D341Med (cell line): ENCODE measurements around the gene SYNPO2.

ENCODE experiments used
- DNase-seq: peaks from one replicate; pipeline ENCODE4 v3.0.0; 2012; ENCODE audit warnings: low spot score

Gene SYNPO2

DNA sequence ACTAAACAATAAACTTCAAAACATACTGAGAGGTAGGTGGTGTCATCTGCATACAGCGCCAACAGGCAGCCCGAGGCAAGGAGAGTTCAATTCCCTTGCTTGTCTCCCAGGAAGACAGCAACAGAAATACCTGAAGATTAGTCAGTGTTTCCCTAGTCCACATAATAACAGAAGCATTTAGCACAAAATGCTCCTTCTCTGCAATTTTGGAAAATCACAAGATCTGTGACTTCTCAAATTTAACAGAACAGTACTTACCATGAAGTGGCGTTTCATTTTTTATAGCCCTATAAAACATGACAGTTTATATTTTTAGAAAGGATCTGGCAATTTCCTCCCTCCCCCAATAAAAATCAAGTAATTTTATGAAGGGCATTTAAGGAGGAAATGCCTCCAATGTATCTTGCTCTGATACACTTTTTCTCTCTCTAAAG lies 179.9 kb downstream of the SYNPO2 start:
- no peak for DNase-seq

DNA sequence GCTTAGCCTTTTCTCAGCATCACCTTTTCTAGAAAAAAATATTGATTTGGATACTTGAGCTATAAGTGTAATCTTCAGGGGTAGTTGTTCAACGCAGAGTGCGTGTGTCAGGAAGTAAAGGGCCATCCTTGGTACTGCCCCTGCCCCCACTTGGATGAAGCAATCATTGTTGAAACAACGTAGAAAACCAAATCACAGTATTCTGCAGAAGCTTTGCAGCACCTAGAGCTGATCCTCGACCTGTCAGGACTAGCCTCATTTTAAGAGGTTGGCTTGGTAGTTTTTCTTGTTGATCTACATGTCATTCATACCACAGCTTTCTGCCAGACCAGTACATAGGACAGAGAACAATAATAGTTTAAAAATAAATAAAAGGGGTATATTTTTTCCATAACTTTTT lies 181.6 kb downstream of the SYNPO2 start:
- no peak for DNase-seq

DNA sequence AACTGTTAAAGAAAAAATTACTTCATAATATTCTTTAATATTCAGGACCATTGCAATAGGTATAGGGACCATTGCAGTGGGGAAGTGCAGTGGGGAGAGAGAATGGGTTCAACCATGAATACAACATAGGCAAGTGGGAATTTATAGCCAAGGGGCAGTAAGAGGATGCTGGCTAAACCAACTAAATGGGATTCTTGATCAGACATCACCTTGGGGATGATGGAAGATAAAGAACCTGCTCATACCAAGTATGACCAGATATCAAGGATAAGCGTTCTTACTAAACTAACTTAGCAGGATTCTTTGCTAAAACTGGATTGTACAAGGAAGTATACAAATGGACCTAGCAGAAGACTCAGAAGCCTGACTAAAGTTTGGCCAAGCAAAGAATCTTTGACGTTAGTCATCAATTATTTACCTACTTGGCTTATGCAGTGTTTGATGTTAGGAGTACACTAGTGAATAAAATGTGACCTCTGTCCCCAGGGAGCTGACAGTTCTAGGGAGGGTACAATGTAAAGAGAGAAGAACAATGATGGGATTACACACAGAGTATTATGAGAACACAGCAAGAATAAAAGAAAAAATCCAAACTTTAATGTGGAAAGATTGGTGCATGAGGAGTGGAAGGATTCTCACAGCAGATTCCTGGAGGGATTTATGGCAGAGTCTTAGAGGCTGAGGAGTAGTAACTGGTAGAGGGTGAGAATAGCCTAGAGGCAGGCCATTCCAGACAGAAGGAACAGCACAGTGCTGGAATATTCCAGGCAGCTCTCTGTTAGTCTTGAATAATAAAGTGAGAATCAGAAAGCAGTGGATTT lies 192.3 kb downstream of the SYNPO2 start:
- DNase-seq = no peak

GRCh38 chr4:119081542-119081859 lies 192.8 kb downstream of the SYNPO2 start:
- no peak for DNase-seq

GRCh38 chr4:119081943-119082342 lies 193.3 kb downstream of the SYNPO2 start:
- no peak for DNase-seq

- DNase-seq = peak; percentile 51
Measured at GRCh38 chr4:119082661-119083060, 194.0 kb downstream of the SYNPO2 start.

- no peak for DNase-seq
Measured at GRCh38 chr4:119084513-119084912, 195.9 kb downstream of the SYNPO2 start.

GRCh38 chr4:119087121-119087520 lies 198.5 kb downstream of the SYNPO2 start:
- DNase-seq = no peak

DNA sequence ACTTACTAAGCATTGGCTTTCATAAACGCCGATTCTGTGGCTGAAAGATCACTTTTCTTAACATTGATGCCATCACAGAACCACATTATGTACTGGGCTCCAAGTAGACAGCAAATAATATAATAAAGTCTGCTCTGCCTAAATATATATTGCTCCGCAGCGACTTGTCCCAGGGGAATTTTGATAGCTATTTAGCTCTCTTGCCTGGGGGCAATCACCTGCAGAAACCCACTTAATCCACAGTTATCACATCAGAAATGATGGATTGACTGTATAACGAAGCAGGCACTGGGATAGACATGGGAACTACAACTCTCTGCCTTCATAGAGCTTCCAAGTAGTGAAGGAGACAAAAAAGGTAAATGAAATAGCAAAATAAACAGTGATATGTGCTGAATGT lies 199.0 kb downstream of the SYNPO2 start:
- no peak for DNase-seq

DNA sequence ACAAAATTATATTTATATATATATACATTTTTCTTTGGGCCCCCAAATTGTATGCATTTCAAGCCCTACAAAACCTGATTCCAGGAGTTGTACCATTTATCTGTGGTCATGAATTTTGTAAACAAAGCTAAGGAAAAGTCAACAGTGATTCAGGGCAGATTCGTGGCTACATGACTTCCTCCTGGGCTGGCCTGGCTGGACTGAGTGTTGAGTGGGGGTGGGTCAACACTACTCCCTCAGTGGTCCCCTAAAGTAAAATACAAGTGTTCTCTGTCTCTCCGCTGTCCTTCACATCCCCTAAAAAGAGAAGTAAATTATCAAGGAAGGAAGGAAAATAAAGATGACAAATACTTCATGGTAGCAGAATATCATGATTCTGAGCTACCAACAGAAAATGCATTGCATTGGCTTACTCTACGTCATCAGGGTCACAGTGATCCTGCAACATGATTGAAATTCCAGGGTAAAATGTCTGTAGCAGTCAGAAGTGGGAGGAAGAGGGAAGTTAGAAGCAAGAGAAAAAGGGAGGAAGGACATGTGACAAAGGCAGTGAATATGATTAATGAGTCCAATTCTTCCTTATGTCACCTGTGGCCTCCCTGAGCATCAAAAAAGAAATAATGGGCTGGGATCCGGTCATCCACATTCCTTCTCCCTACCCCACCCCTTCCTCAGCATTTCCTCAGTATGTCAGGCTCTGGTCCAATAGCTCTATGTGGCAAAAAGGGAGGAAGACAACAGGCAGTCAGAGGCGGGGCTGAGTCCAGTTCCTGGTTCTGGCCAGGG lies 204.6 kb downstream of the SYNPO2 start:
- DNase-seq = no peak

DNA sequence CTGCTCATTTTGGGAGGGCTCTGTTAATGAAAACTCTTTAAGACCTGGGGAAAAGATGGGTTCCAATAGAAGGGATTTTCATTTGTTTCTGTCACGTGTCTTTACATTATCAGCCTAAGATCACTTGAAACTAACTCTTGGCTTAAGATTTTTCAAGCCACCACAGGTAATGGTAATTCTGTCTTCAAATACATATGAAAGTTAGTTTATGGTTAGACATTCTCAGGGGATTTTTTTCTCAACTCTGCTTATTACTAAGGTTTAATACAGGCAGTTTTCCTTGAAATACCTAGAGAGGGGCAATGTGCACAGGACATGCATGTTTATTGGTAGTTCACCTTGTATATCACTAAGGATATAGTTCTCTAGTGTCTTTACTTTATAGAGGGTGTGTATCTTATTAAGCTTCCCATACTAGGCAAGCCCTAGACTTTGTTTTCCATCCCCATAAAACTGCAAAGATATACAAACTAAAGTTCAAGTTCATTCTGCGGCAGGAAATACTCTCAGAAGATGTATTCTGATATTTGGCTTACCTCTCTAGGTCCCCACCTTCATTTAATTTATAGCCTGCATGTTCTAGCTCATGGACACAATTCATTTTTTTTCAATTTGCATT lies 208.7 kb downstream of the SYNPO2 start:
- no peak for DNase-seq

- DNase-seq = no peak
Measured at GRCh38 chr4:119098306-119098705, 209.7 kb downstream of the SYNPO2 start.

GRCh38 chr4:119099227-119099810 lies 210.7 kb downstream of the SYNPO2 start:
- DNase-seq = no peak

DNA sequence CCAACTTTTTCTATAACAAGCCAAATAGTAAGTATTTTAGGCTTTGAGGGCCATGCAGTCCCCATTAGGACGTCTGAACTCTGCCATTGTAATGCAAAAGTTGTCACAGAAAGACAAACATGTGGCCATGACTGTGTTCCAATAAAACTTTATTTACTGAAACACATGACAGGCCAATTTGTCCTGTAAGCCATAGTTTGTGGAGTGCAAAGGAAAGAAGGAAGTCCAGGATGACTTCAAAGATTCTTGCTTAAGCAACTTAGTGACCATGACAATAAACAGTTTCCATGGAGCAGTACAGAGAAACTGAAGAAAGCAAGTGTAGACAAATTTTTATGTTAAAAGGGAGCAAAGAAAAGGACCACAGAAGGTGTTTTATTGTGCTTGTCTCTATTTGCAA lies 212.0 kb downstream of the SYNPO2 start:
- DNase-seq = no peak

DNA sequence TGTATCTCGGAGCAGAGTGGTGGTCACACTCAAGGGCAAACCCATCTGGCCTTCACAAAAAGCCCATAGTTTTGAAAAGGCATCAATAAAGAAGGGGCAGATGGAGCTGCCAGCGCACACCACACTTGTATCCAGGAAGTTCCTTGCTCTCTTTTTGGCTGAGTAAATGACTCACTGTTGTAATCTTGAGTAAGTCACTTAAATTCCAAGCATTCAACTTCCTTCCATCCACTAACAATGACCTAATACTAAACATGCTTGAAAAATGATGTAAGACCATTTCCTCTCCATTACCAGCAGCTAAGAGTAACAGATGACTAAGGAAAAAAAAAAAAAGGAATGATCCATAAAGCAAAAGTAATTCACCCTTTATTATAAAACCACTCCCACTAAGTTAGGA lies 214.6 kb downstream of the SYNPO2 start:
- no peak for DNase-seq

GRCh38 chr4:119104644-119105273 lies 216.1 kb downstream of the SYNPO2 start:
- DNase-seq = no peak

DNA sequence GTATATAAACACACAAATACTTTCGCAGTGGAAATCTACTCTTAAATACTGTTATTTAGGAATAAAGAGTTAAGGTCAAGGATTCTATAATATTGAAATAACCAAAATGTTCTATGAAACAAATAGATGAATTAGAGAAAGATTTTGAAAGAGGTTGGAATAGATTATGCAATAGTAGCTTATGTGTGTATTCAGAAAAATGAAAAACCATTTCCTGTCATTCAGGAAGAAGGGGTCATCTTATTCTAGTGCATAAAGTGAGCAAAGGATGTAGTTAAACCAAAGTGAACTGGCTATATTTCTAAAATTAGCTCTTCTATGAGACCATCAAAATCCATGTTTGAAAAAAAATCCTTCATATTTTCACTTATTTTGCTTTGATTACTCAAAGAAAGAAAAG lies 217.0 kb downstream of the SYNPO2 start:
- DNase-seq = no peak

- no peak for DNase-seq
Measured at GRCh38 chr4:119106036-119107000, 217.7 kb downstream of the SYNPO2 start.

GRCh38 chr4:119110121-119110520 lies 221.5 kb downstream of the SYNPO2 start:
- DNase-seq = no peak
